ENCODE results near the gene DCAF12. TPM values are rescaled to one million over a fixed set of nuclear protein-coding genes. Genes with fewer than 3 reads are reported as not detected.

Gene DCAF12
- total RNA-seq, 1 donor from 2014 or later: 45.2 TPM

- DNase-seq (ENCODE audit: low read depth): no peak
Measured at GRCh38 chr9:34125681-34126206, 754 bp downstream of the DCAF12 start.

- peak; percentile 21 for DNase-seq (ENCODE audit: low read depth)
Measured at GRCh38 chr9:34124926-34125325, 1.6 kb downstream of the DCAF12 start.

- no peak for DNase-seq (ENCODE audit: low read depth)
Measured at GRCh38 chr9:34124099-34124498, 2.4 kb downstream of the DCAF12 start.

GRCh38 chr9:34123682-34124081 lies 2.8 kb downstream of the DCAF12 start:
- DNase-seq (ENCODE audit: low read depth): no peak

GRCh38 chr9:34121996-34122395 lies 4.5 kb downstream of the DCAF12 start:
- no peak for DNase-seq (ENCODE audit: low read depth)

GRCh38 chr9:34119713-34120112 lies 6.8 kb downstream of the DCAF12 start:
- no peak for DNase-seq (ENCODE audit: low read depth)

GRCh38 chr9:34114436-34114835 lies 12.1 kb downstream of the DCAF12 start:
- DNase-seq (ENCODE audit: low read depth): peak; percentile 46

- no peak for DNase-seq (ENCODE audit: low read depth)
Measured at GRCh38 chr9:34106110-34106509, 20.4 kb downstream of the DCAF12 start.

GRCh38 chr9:34102796-34103195 lies 23.7 kb downstream of the DCAF12 start:
- DNase-seq (ENCODE audit: low read depth): no peak

GRCh38 chr9:34098307-34098706 lies 28.2 kb downstream of the DCAF12 start:
- DNase-seq (ENCODE audit: low read depth): no peak

GRCh38 chr9:34097865-34098264 lies 28.6 kb downstream of the DCAF12 start:
- no peak for DNase-seq (ENCODE audit: low read depth)

GRCh38 chr9:34096751-34097150 lies 29.7 kb downstream of the DCAF12 start:
- DNase-seq (ENCODE audit: low read depth): no peak

GRCh38 chr9:34093578-34093977 lies 32.9 kb downstream of the DCAF12 start:
- DNase-seq (ENCODE audit: low read depth): no peak

- DNase-seq (ENCODE audit: low read depth): no peak
Measured at GRCh38 chr9:34089311-34089710, 37.2 kb downstream of the DCAF12 start.

- no peak for DNase-seq (ENCODE audit: low read depth)
Measured at GRCh38 chr9:34087370-34087769, 39.1 kb downstream of the DCAF12 start.

GRCh38 chr9:34086864-34087263 lies 39.6 kb downstream of the DCAF12 start:
- DNase-seq (ENCODE audit: low read depth): no peak

GRCh38 chr9:34085581-34086500 lies 40.7 kb downstream of the DCAF12 start:
- DNase-seq (ENCODE audit: low read depth): no peak

GRCh38 chr9:34084562-34084961 lies 41.9 kb downstream of the DCAF12 start:
- peak; percentile 6 for DNase-seq (ENCODE audit: low read depth)

- DNase-seq (ENCODE audit: low read depth): peak; percentile 35
Measured at GRCh38 chr9:34079181-34079580, 47.3 kb downstream of the DCAF12 start.

- peak; percentile 99 for DNase-seq (ENCODE audit: low read depth)
Measured at GRCh38 chr9:34072868-34073590, 53.5 kb downstream of the DCAF12 start.

- peak; percentile 46 for DNase-seq (ENCODE audit: low read depth)
Measured at GRCh38 chr9:34072410-34072809, 54.1 kb downstream of the DCAF12 start.

- DNase-seq (ENCODE audit: low read depth): peak; percentile 15
Measured at GRCh38 chr9:34070606-34071324, 55.7 kb downstream of the DCAF12 start.
